Measurements from ENCODE around the gene GDAP2. TPM values are rescaled to one million over a fixed set of nuclear protein-coding genes. Genes with fewer than 3 reads are reported as not detected.
"Not testable (repeated sequence)": the region's sequence is repeated elsewhere in the genome, so short reads cannot be mapped to it uniquely, and the experiment has no call there.

The GDAP2 gene
- total RNA-seq, 1 experiment from 2014 or later = 24.4 TPM

DNA sequence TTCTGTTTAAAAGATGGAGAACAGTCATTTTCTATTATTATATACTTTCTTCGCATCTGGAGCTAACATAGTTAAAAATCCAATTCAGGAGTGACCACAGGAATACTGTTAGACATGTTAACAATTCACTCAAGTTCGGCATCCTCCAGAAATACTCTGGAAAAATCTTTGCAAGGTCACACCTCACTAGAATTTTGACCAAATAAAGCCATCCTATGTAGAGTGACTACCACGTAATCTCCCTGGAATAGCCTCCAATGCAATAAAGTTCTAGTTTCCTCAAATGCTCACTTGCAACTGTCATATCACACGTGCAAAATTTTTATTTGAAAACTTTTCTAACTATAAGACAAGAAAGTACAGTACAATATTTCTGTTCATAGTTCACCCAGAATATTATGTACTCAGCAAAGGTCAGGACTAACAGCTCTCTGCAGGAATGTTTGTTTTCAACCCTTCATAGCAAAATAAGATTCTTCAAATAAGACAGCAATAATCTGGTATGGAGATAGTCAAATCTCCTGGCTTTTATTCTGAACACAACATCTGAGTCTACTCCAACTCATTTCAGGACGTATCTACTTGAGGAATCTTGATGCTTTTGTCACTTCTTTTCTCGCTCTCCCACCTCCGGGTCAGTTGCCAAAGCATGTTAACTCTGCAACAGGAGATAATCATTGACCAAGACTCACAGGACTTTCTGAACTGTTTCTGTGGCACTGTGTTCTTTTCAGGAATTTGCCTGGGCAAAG lies 82.6 kb downstream of the GDAP2 start:
- Histone ChIP-seq H3K56ac (ENCODE audit: insufficient read length, low read depth, low read length) (no peak overlapping the region), H3K4me2 (ENCODE audit: insufficient read depth, insufficient read length, low read length) (no peak overlapping the region), H4K20me1 (ENCODE audit: control insufficient read depth, insufficient read depth, insufficient read length) (no peaks in the 10 kb centered on the region), H3K27ac (ENCODE audit: insufficient read length, low read depth, low read length) (no peak overlapping the region), H3K9me3 (ENCODE audit: control insufficient read depth, low read depth, low read length) (no peaks in the 10 kb centered on the region), H2AFZ (ENCODE audit: low read length) (no peak overlapping the region), H2BK120ac (ENCODE audit: low read depth, low read length, poor library complexity, severe bottlenecking) (no peak overlapping the region), H3K14ac (ENCODE audit: insufficient read depth, low read length) (no peak overlapping the region), H3K27me3 (ENCODE audit: insufficient read depth, low read length) (no peaks in the 10 kb centered on the region), H3K18ac (ENCODE audit: insufficient read length, low read depth, low read length) (no peak overlapping the region), H3K79me1 (ENCODE audit: insufficient read depth, low read depth, low read length, poor library complexity, severe bottlenecking) (no peaks in the 10 kb centered on the region), H3K9ac (ENCODE audit: extremely low read depth, insufficient read length, low read length) (no peak overlapping the region), H2BK15ac (ENCODE audit: low read depth, low read length) (no peak overlapping the region), H3T11ph (ENCODE audit: low read length) (no peak overlapping the region), H3K23me2 (ENCODE audit: insufficient read length, low read depth, low read length, poor library complexity, severe bottlenecking) (no peaks in the 10 kb centered on the region), H4K91ac (ENCODE audit: insufficient read length, low read depth, low read length) (no peak overlapping the region), H2BK20ac (ENCODE audit: low read depth, low read length, poor library complexity, severe bottlenecking) (no peak overlapping the region), H4K5ac (ENCODE audit: insufficient read length, low read depth, low read length) (no peak overlapping the region), H3K4me1 (ENCODE audit: insufficient read depth, low read length) (0 out of 2 replicates have a peak, but pooled peaks cover 2% of the 10 kb centered on the region), H3K79me2 (ENCODE audit: insufficient read depth, low read length) (no peaks in the 10 kb centered on the region), H2BK12ac (ENCODE audit: insufficient read length, low read depth, low read length) (no peak overlapping the region), H3K23ac (ENCODE audit: insufficient read length, low read depth, low read length) (no peak overlapping the region), H2BK5ac (ENCODE audit: insufficient read length, low read length) (no peak overlapping the region), H4K8ac (replicated peaks; ENCODE audit: insufficient read length, low read depth, low read length) (no peak overlapping the region), H2AK5ac (ENCODE audit: insufficient read length, low read length) (no peak overlapping the region), H3K4ac (ENCODE audit: low read depth, low read length) (no peak overlapping the region)
- Mint-ChIP-seq H3K36me3 (ENCODE audit: insufficient read depth in 1 of 3, low read depth in 3 of 3) (no peaks in the 10 kb centered on the region; a peak in 1 of 7 replicates), H3K4me3 (no peak overlapping the region), H3K4me1 (peaks cover 4 to 5% of the 10 kb centered on the region in 2 experiments; a peak in 3 of 4 replicates), H3K27me3 (ENCODE audit: low read depth) (no peaks in the 10 kb centered on the region), H3K27ac (no peak overlapping the region), H3K9me3 (peaks cover 0 to 3% of the 10 kb centered on the region in 2 experiments; a peak in 2 of 5 replicates)
- no peak for DNase-seq
- no peak for TF ChIP-seq CTCF (conservative IDR thresholded peaks at IDR 0.05)
- no CpG with 5 or more reads among the region's 7 CpGs for WGBS (ENCODE audit: extremely low coverage, insufficient read length, low lambda C conversion rate)

GRCh38 chr1:117844478-117844877 lies 84.9 kb downstream of the GDAP2 start:
- H2BK15ac ChIP-seq (ENCODE audit: low read depth, low read length); H3K27ac Mint-ChIP-seq; H3K9me3 Mint-ChIP-seq; H3K18ac ChIP-seq (ENCODE audit: insufficient read length, low read depth, low read length); H3K23me2 ChIP-seq (ENCODE audit: insufficient read length, low read depth, low read length, poor library complexity, severe bottlenecking); H3K56ac ChIP-seq (ENCODE audit: insufficient read length, low read depth, low read length); H4K8ac ChIP-seq (replicated peaks; ENCODE audit: insufficient read length, low read depth, low read length); H3K4me3 Mint-ChIP-seq; H3T11ph ChIP-seq (ENCODE audit: low read length); H3K79me2 ChIP-seq (ENCODE audit: insufficient read depth, low read length); H2BK20ac ChIP-seq (ENCODE audit: low read depth, low read length, poor library complexity, severe bottlenecking); H2BK120ac ChIP-seq (ENCODE audit: low read depth, low read length, poor library complexity, severe bottlenecking); H3K79me1 ChIP-seq (ENCODE audit: insufficient read depth, low read depth, low read length, poor library complexity, severe bottlenecking); H3K27me3 ChIP-seq (ENCODE audit: insufficient read depth, low read length); H3K27me3 Mint-ChIP-seq (ENCODE audit: low read depth); H4K20me1 ChIP-seq (ENCODE audit: control insufficient read depth, insufficient read depth, insufficient read length); H3K36me3 Mint-ChIP-seq (ENCODE audit: insufficient read depth in 1 of 3, low read depth in 3 of 3); H4K5ac ChIP-seq (ENCODE audit: insufficient read length, low read depth, low read length); DNase-seq; H2AK5ac ChIP-seq (ENCODE audit: insufficient read length, low read length); H3K27ac ChIP-seq (ENCODE audit: insufficient read length, low read depth, low read length); H3K14ac ChIP-seq (ENCODE audit: insufficient read depth, low read length); H3K4ac ChIP-seq (ENCODE audit: low read depth, low read length); H3K4me1 ChIP-seq (ENCODE audit: insufficient read depth, low read length); H3K4me2 ChIP-seq (ENCODE audit: insufficient read depth, insufficient read length, low read length); H2BK12ac ChIP-seq (ENCODE audit: insufficient read length, low read depth, low read length); H3K9me3 ChIP-seq (ENCODE audit: control insufficient read depth, low read depth, low read length); H2BK5ac ChIP-seq (ENCODE audit: insufficient read length, low read length); H2AFZ ChIP-seq (ENCODE audit: low read length); H3K9ac ChIP-seq (ENCODE audit: extremely low read depth, insufficient read length, low read length); H3K23ac ChIP-seq (ENCODE audit: insufficient read length, low read depth, low read length); H3K4me1 Mint-ChIP-seq; H4K91ac ChIP-seq (ENCODE audit: insufficient read length, low read depth, low read length): not testable (repeated sequence)

Measured in H9 (cell line).